Transverse colon (tissue), 4 donors: ENCODE measurements around the gene ADGRF4.

Experiments used
- CTCF ChIP-seq, 5 experiments: fragments of 200-600 bp in 3 of 5; fragments of 450-650 bp in 2 of 5; sonication (generic) in 3 of 5; IDR thresholded peaks; 1 replicate in 2 of 5; 2 replicates in 3 of 5; pipeline ENCODE4 v1.5.1; 2016 to 2017; ENCODE audit warnings: antibody characterized with exemption in 5 of 5, inconsistent platforms in 3 of 5, mild to moderate bottlenecking in 2 of 5, moderate library complexity in 1 of 5
- EP300 ChIP-seq: sonication (generic); formaldehyde crosslinking; IDR thresholded peaks from one replicate; pipeline ENCODE4 v1.6.1; 2017; ENCODE audit warnings: antibody characterized with exemption, low read depth
- POLR2A ChIP-seq: fragments of 450-650 bp; IDR thresholded peaks from one replicate; pipeline ENCODE4 v1.6.1; 2016; ENCODE audit warnings: antibody characterized with exemption, mild to moderate bottlenecking, moderate library complexity
- POLR2AphosphoS5 ChIP-seq, 3 donors: sonication (generic); formaldehyde crosslinking; IDR thresholded peaks; one replicate each; pipeline ENCODE4 v1.6.1; 2016; ENCODE audit warnings: antibody characterized with exemption in 3 of 3

GRCh38 chr6:47680724-47681123, 17.7 kb upstream of the ADGRF4 start:
- no peak for TF ChIP-seq POLR2AphosphoS5 (IDR thresholded peaks at IDR 0.05)
- TF ChIP-seq CTCF (IDR thresholded peaks at IDR 0.05): no peak
- no peak for TF ChIP-seq POLR2A
- no peak for TF ChIP-seq EP300
